H1 (cell line): ENCODE results near the gene MRPL34. TPM values are rescaled to one million over a fixed set of nuclear protein-coding genes. Genes with fewer than 3 reads are reported as not detected.

ENCODE experiments used
- CREB1 ChIP-seq: IDR thresholded peaks from 2 replicates; pipeline ENCODE4 v1.6.1; 2012; ENCODE audit warnings: inconsistent platforms
- HDAC2 ChIP-seq, 2 experiments: fragments of 300-600 bp in 1 of 2; sonication (generic) in 1 of 2; IDR thresholded peaks; 2 replicates each; pipeline ENCODE4 v1.6.1; 2011 to 2012; ENCODE audit warnings: low read depth in 2 of 2, low read length in 2 of 2, mild to moderate bottlenecking in 2 of 2, moderate library complexity in 2 of 2, borderline replicate concordance in 1 of 2, inconsistent platforms in 1 of 2
- polyA plus RNA-seq, 7 experiments: library from polyadenylated mRNA; depleted of rRNA in 3 of 7; stranded (reverse) in 5 of 7; unstranded in 2 of 7; fragments of >200 nt in 5 of 7; fragments of 200-250 nt in 2 of 7; gene quantifications; 1 replicate in 5 of 7; 2 replicates in 1 of 7; 4 replicates in 1 of 7; pipeline versions ENCODE4 v1.2.1 to v1.2.3, GENCODE V29; 2011 to 2013; ENCODE audit warnings: missing spikeins in 2 of 7, mixed read lengths in 2 of 7
- total RNA-seq: library from RNA; stranded (reverse); fragmentation: NEBNext Ultra II Directional; extraction: Animal tissue kit (Norgen Biotek cat#: 25700); gene quantifications from 2 replicates; pipeline ENCODE4 v1.2.1, GENCODE V29; 2021
- TF ChIP-seq, protein P1 (sequence below): IDR thresholded peaks from 2 replicates; pipeline ENCODE4 v1.6.1; 2011; ENCODE audit warnings: low read length, improper control_type of control experiment

MRPL34 gene
- total and polyA plus RNA-seq, 2 of the 8 experiments (the other 6 are each of a cell fraction or from before 2014, with no cell fraction given) = 91.9 to 99.6 TPM

DNA sequence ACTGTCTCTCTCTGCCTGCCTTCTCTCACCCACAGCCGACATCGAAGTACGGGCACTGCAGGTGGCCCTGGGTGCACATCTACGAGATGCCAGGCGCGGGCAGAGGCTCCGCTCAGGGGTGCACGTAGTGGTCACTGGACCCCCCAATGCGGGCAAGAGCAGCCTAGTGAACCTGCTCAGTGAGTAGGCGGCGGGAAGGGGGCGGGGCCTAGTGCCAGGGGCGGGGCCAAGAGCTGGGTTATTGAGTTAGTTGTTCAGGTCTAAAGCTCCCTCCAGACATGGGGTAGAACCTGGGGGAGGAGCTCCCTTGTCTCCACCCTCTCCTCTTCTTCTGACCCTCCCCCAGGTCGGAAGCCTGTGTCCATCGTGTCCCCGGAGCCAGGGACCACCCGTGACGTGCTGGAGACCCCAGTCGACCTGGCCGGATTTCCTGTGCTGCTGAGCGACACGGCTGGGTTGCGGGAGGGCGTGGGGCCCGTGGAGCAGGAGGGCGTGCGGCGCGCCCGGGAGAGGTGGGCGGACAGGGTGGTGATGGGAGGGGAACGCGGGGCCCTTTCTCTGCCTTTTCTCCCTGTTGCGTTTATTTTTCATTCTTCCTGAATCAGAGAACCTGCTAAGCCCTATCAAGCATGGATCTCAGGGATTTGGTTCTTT lies 33.5 kb downstream of the MRPL34 start (continued):
- TF ChIP-seq, protein P1, sequence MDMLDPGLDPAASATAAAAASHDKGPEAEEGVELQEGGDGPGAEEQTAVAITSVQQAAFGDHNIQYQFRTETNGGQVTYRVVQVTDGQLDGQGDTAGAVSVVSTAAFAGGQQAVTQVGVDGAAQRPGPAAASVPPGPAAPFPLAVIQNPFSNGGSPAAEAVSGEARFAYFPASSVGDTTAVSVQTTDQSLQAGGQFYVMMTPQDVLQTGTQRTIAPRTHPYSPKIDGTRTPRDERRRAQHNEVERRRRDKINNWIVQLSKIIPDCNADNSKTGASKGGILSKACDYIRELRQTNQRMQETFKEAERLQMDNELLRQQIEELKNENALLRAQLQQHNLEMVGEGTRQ = no peak
- TF ChIP-seq HDAC2 (IDR thresholded peaks at IDR 0.05; ENCODE audit: borderline replicate concordance in 1 of 2, low read depth in 2 of 2, low read length in 2 of 2) = no peak
- no peak for TF ChIP-seq CREB1
